Right cardiac atrium (tissue), 5 donors: ENCODE measurements around the gene DPP3. TPM values are rescaled to one million over a fixed set of nuclear protein-coding genes. Genes with fewer than 3 reads are reported as not detected.
"Not testable (repeated sequence)": the region's sequence is repeated elsewhere in the genome, so short reads cannot be mapped to it uniquely, and the experiment has no call there.

Source experiments
- ATAC-seq, 2 donors: fragments of 200-7000 bp; cut with Tn5 transposase; one replicate each; pipeline versions ENCODE4 v1.8.0 to v1.9.1; 2020; ENCODE audit warnings: moderate library complexity in 2 of 2, mild to moderate bottlenecking in 1 of 2
- DNase-seq, 3 donors: peaks; one replicate each; pipeline ENCODE4 v3.0.0-alpha.2; 2020
- H3K27ac ChIP-seq: one replicate; pipeline ENCODE4 v1.5.1; 2013; ENCODE audit warnings: mild to moderate bottlenecking, low read length, control low read depth, moderate library complexity
- H3K27me3 ChIP-seq: one replicate; pipeline ENCODE4 v1.6.1; 2013; ENCODE audit not compliant: control insufficient read depth, insufficient read depth
- H3K4me1 ChIP-seq: one replicate; pipeline ENCODE4 v1.6.1; 2013; ENCODE audit warnings: low read length; ENCODE audit not compliant: control insufficient read depth, insufficient read depth
- H3K4me3 ChIP-seq: one replicate; pipeline ENCODE4 v1.5.1; 2013; ENCODE audit warnings: low read length, control low read depth
- H3K9me3 ChIP-seq: one replicate; pipeline ENCODE4 v1.6.1; 2013; ENCODE audit warnings: low read length; ENCODE audit not compliant: control insufficient read depth
- WGBS: extraction: QIAGEN DNeasy Blood & Tissue Kit; methylation state at CpG from one replicate; pipeline ENCODE4 v1.1.7; 2013; 5-methylcytosine and 5-hydroxymethylcytosine counted together
- intact Hi-C, 4 donors: fragments of 100-400 bp; cut with DNase I; formaldehyde crosslinking; loops; one replicate each; pipeline versions ENCODE4 v1.11.0 to v1.14.0; 2022 to 2023
- polyA plus RNA-seq: library from polyadenylated mRNA; stranded (reverse); fragments of 200-250 nt; gene quantifications from one replicate; pipeline ENCODE4 v1.2.3, GENCODE V29; 2013
- total RNA-seq, 4 donors: library from RNA; stranded (reverse); fragmentation: NEBNext Ultra II Directional; extraction: Animal tissue kit (Norgen Biotek cat#: 25700); gene quantifications; one replicate each; pipeline ENCODE4 v1.2.1, GENCODE V29; 2021
- donor health status: healthy with polysubstance abuse.
- donor health status: DM: no; HTN: yes; CAD: no.
- donor health status: DM: no; HTN: no; CAD: no.
- donor health status: DM: no; HTN: yes; CAD: no; lungs with severe emphysema.
- donor health status: DM: yes; HTN: yes; CAD: no.

The DPP3 gene
- total and polyA plus RNA-seq, 5 donors, result 9.5 to 16.2 (median 13.3) TPM

- Histone ChIP-seq H3K27ac (no peak overlapping the region), H3K9me3 (no peaks in the 10 kb centered on the region), H3K4me3 (no peak overlapping the region), H3K4me1 (no peaks in the 10 kb centered on the region), H3K27me3 (no peaks in the 10 kb centered on the region)
- ATAC-seq, result no peak
- WGBS, result 93% methylated on average over 10 of the region's 10 CpGs
- intact Hi-C loops, result no loop called here
- peak in 1 of 3 donors; percentile 18 for DNase-seq
Measured at GRCh38 chr11:66539870-66540213, 59.6 kb downstream of the DPP3 start.

GRCh38 chr11:66540598-66540997 is 60.4 kb downstream of the DPP3 start:
- peak in 1 of 3 donors; percentile 9 for DNase-seq
- ATAC-seq, H3K27me3 ChIP-seq, H3K4me3 ChIP-seq, H3K4me1 ChIP-seq, H3K27ac ChIP-seq, intact Hi-C loops, H3K9me3 ChIP-seq: not testable (repeated sequence)
- 77% methylated on average over 8 of the region's 8 CpGs for WGBS

GRCh38 chr11:66541892-66542291 is 61.7 kb downstream of the DPP3 start:
- H3K4me1 ChIP-seq, result no peaks in the 10 kb centered on the region
- 89% methylated on average over 4 of the region's 4 CpGs for WGBS
- no peak overlapping the region for H3K4me3 ChIP-seq
- intact Hi-C loops, result no loop called here
- DNase-seq (peak in 1 of 3 donors; percentile 18), ATAC-seq (no peak)
- no peaks in the 10 kb centered on the region for H3K9me3 ChIP-seq
- H3K27ac ChIP-seq, result no peak overlapping the region
- no peaks in the 10 kb centered on the region for H3K27me3 ChIP-seq

- DNase-seq (peak in 1 of 3 donors; percentile 29), ATAC-seq (no peak)
- Histone ChIP-seq H3K9me3 (no peaks in the 10 kb centered on the region), H3K27ac (no peak overlapping the region), H3K4me1 (no peaks in the 10 kb centered on the region), H3K27me3 (no peaks in the 10 kb centered on the region), H3K4me3 (no peak overlapping the region)
- 82% methylated on average over 10 of the region's 10 CpGs for whole genome bisulfite sequencing
- intact Hi-C loops, result no loop called here
Measured at GRCh38 chr11:66542362-66542761, 62.1 kb downstream of the DPP3 start.

- DNase-seq, result peak; percentile 49 to 83 (median 83)
- intact Hi-C loops, result no loop called here
- 24% methylated on average over 26 of the region's 26 CpGs for WGBS
- H3K4me1 ChIP-seq, result no peaks in the 10 kb centered on the region
- H3K27ac ChIP-seq, result no peak overlapping the region
- H3K27me3 ChIP-seq, result no peaks in the 10 kb centered on the region
- H3K9me3 ChIP-seq, result no peaks in the 10 kb centered on the region
- H3K4me3 ChIP-seq, result no peak overlapping the region
- ATAC-seq, result peak in 1 of 2 donors; percentile 0
Measured at GRCh38 chr11:66543263-66544107, 63.3 kb downstream of the DPP3 start.

- intact Hi-C loops, ATAC-seq, H3K9me3 ChIP-seq, H3K27ac ChIP-seq, H3K27me3 ChIP-seq, H3K4me1 ChIP-seq: not testable (repeated sequence)
- H3K4me3 ChIP-seq, result peak overlapping the region; percentile 53
- peak in 2 of 3 donors; percentile 25 to 35 for DNase-seq
- WGBS, result 79% methylated on average over 14 of the region's 14 CpGs
Measured at GRCh38 chr11:66544952-66545351, 64.7 kb downstream of the DPP3 start.

- DNase-seq (peak; percentile 99 to 100 (median 99)), ATAC-seq (peak; percentile 97)
- peak within 1 kb of the TSS; percentile 53 for H3K4me3 ChIP-seq
- peak within 1 kb of the TSS; percentile 24 for H3K27ac ChIP-seq
- WGBS, result under 1% methylated on average over 71 of the region's 71 CpGs
- H3K27me3 ChIP-seq, result no peaks in the 10 kb centered on the region
- intact Hi-C loops, result no loop called here
- H3K9me3 ChIP-seq, result no peaks in the 10 kb centered on the region
- H3K4me1 ChIP-seq, result no peaks in the 10 kb centered on the region
Measured at GRCh38 chr11:66545701-66546367, 65.6 kb downstream of the DPP3 start, which contains the start of gene ZDHHC24. TSS of gene ZDHHC24 (minus strand) at chr11:66546048. CDS start at chr11:66546003, 45 bp downstream.

- WGBS, result 2% methylated on average over 37 of the region's 37 CpGs
- Histone ChIP-seq H3K9me3 (no peaks in the 10 kb centered on the region), H3K4me1 (no peaks in the 10 kb centered on the region), H3K27me3 (no peaks in the 10 kb centered on the region), H3K27ac (peak within 1 kb of the TSS; percentile 24), H3K4me3 (peak within 1 kb of the TSS; percentile 53)
- DNase-seq (peak; percentile 46 to 84 (median 81)), ATAC-seq (peak; percentile 22 to 43)
- intact Hi-C loops, result no loop called here
Measured at GRCh38 chr11:66546368-66546965, 66.2 kb downstream of the DPP3 start, which contains the start of gene ACTN3. TSS of gene ACTN3 (plus strand) at chr11:66546903. CDS start at chr11:66546938, 35 bp downstream.

- H3K27ac ChIP-seq, result no peak overlapping the region
- H3K27me3 ChIP-seq, result no peaks in the 10 kb centered on the region
- DNase-seq (peak in 1 of 3 donors; percentile 52), ATAC-seq (no peak)
- H3K9me3 ChIP-seq, result no peaks in the 10 kb centered on the region
- peak overlapping the region; percentile 53 for H3K4me3 ChIP-seq
- 24% methylated on average over 18 of the region's 18 CpGs for whole genome bisulfite sequencing
- intact Hi-C loops, result no loop called here
- no peaks in the 10 kb centered on the region for H3K4me1 ChIP-seq
Measured at GRCh38 chr11:66546966-66547661, 66.9 kb downstream of the DPP3 start.

- Histone ChIP-seq H3K4me3 (no peak overlapping the region), H3K4me1 (no peaks in the 10 kb centered on the region), H3K27me3 (no peaks in the 10 kb centered on the region), H3K9me3 (no peaks in the 10 kb centered on the region), H3K27ac (no peak overlapping the region)
- intact Hi-C loops, result no loop called here
- ATAC-seq, result no peak
- WGBS, result 35% methylated on average over 5 of the region's 5 CpGs
- peak in 1 of 3 donors; percentile 41 for DNase-seq
Measured at GRCh38 chr11:66547662-66548009, 67.4 kb downstream of the DPP3 start.
